Astrocyte (in vitro differentiated cells and primary cell): ENCODE results near the gene PLS1. TPM values are rescaled to one million over a fixed set of nuclear protein-coding genes. Genes with fewer than 3 reads are reported as not detected.

Experiments used
- DNase-seq: peaks from one replicate; pipeline ENCODE4 v3.0.0-alpha.2; 2010; ENCODE audit warnings: low read depth
- FAIRE-seq: peaks from 2 replicates; lab custom pipeline; 2011; peaks lifted over from hg19 to GRCh38; lab: Jason Lieb, UNC
- H2AFZ ChIP-seq: 2 replicates; pipeline ENCODE4 v1.6.0; 2012; ENCODE audit warnings: low read depth, low read length, inconsistent platforms
- H3K27ac ChIP-seq: 2 replicates; pipeline ENCODE4 v1.5.1; 2011; ENCODE audit warnings: low read depth, low read length, inconsistent platforms
- H3K27me3 ChIP-seq: 2 replicates; pipeline ENCODE4 v1.6.0; 2011; ENCODE audit warnings: low read length, inconsistent platforms; ENCODE audit not compliant: insufficient read depth
- H3K36me3 ChIP-seq: 2 replicates; pipeline ENCODE4 v1.5.1; 2011; ENCODE audit warnings: low read length, inconsistent platforms; ENCODE audit not compliant: insufficient read depth
- H3K4me1 ChIP-seq: 2 replicates; pipeline ENCODE4 v1.5.1; 2011; ENCODE audit warnings: low read length, inconsistent platforms; ENCODE audit not compliant: insufficient read depth
- H3K4me2 ChIP-seq: 2 replicates; pipeline ENCODE4 v1.6.0; 2012; ENCODE audit warnings: low read length, inconsistent platforms
- H3K4me3 ChIP-seq: 2 replicates; pipeline ENCODE4 v1.5.1; 2011; ENCODE audit warnings: low read depth, mild to moderate bottlenecking, low read length, inconsistent platforms; ENCODE audit not compliant: insufficient read depth
- H3K79me2 ChIP-seq: 2 replicates; pipeline ENCODE4 v1.6.0; 2012; ENCODE audit warnings: mild to moderate bottlenecking, low read length, inconsistent platforms; ENCODE audit not compliant: insufficient read depth
- H3K9ac ChIP-seq: 2 replicates; pipeline ENCODE4 v1.6.0; 2012; ENCODE audit warnings: mild to moderate bottlenecking, low read length, inconsistent platforms
- H3K9me3 ChIP-seq: 2 replicates; pipeline ENCODE4 v1.5.1; 2012; ENCODE audit warnings: low read depth, mild to moderate bottlenecking, low read length, inconsistent platforms; ENCODE audit not compliant: insufficient read depth
- H4K20me1 ChIP-seq: 2 replicates; pipeline ENCODE4 v1.6.0; 2012; ENCODE audit warnings: low read length, inconsistent platforms; ENCODE audit not compliant: insufficient read depth
- H3K27ac Mint-ChIP-seq: one replicate; pipeline ENCODE4 v1.8.0; 2021; ENCODE audit warnings: mild to moderate bottlenecking, mixed read lengths; ENCODE audit not compliant: unreplicated experiment
- H3K27me3 Mint-ChIP-seq: one replicate; pipeline ENCODE4 v1.8.0; 2021; ENCODE audit warnings: low read depth, mixed read lengths; ENCODE audit not compliant: unreplicated experiment
- H3K36me3 Mint-ChIP-seq: one replicate; pipeline ENCODE4 v1.8.0; 2021; ENCODE audit warnings: low read depth, mixed read lengths; ENCODE audit not compliant: unreplicated experiment
- H3K4me1 Mint-ChIP-seq: one replicate; pipeline ENCODE4 v1.8.0; 2021; ENCODE audit warnings: low read depth, mixed read lengths; ENCODE audit not compliant: unreplicated experiment
- H3K4me3 Mint-ChIP-seq: one replicate; pipeline ENCODE4 v1.8.0; 2021; ENCODE audit warnings: mild to moderate bottlenecking, moderate library complexity, mixed read lengths; ENCODE audit not compliant: unreplicated experiment
- H3K9me3 Mint-ChIP-seq: one replicate; pipeline ENCODE4 v1.8.0; 2021; ENCODE audit warnings: mild to moderate bottlenecking, mixed read lengths; ENCODE audit not compliant: unreplicated experiment
- CTCF ChIP-seq: IDR thresholded peaks from 2 replicates; pipeline ENCODE4 v1.5.1; 2011; ENCODE audit warnings: low read depth, mild to moderate bottlenecking, inconsistent platforms, low read length, moderate library complexity; ENCODE audit not compliant: insufficient read depth
- EZH2 ChIP-seq: IDR thresholded peaks from 2 replicates; pipeline ENCODE4 v1.6.1; 2012; ENCODE audit warnings: mild to moderate bottlenecking, low read length, inconsistent platforms; ENCODE audit not compliant: insufficient read depth
- total RNA-seq: library from RNA; stranded (reverse); gene quantifications from 2 replicates; pipeline ENCODE4 v1.2.1, GENCODE V29; 2021

Gene PLS1
- total RNA-seq, 1 donor from 2014 or later: 7.8 TPM

- Histone ChIP-seq H3K27ac (peak overlapping the region; percentile 86), H3K9ac (peak overlapping the region; percentile 91), H3K4me2 (peak overlapping the region; percentile 98), H3K79me2 (no peaks in the 10 kb centered on the region), H3K27me3 (no peaks in the 10 kb centered on the region), H3K9me3 (no peaks in the 10 kb centered on the region), H3K36me3 (no peaks in the 10 kb centered on the region), H4K20me1 (no peaks in the 10 kb centered on the region), H2AFZ (no peak overlapping the region), H3K4me1 (peaks cover 3% of the 10 kb centered on the region), H3K4me3 (peak overlapping the region; percentile 87)
- Mint-ChIP-seq H3K4me1 (peaks cover 10% of the 10 kb centered on the region), H3K4me3 (peak overlapping the region; percentile 97), H3K27me3 (no peaks in the 10 kb centered on the region), H3K9me3 (no peaks in the 10 kb centered on the region), H3K36me3 (no peaks in the 10 kb centered on the region), H3K27ac (peak overlapping the region; percentile 100)
- no peak for DNase-seq
- no peak for TF ChIP-seq EZH2
- no peak for TF ChIP-seq CTCF
- no peak for FAIRE-seq
Observed at GRCh38 chr3:142595141-142595540, 1.1 kb upstream of the PLS1 start.

GRCh38 chr3:142595581-142595950 is 627 bp upstream of the PLS1 start:
- H3K27me3 ChIP-seq: no peaks in the 10 kb centered on the region
- no peaks in the 10 kb centered on the region for H3K9me3 Mint-ChIP-seq
- peak overlapping the region; percentile 87 for H3K4me3 ChIP-seq
- H3K9me3 ChIP-seq: no peaks in the 10 kb centered on the region
- no peaks in the 10 kb centered on the region for H3K36me3 Mint-ChIP-seq
- peak overlapping the region; percentile 100 for H3K27ac Mint-ChIP-seq
- DNase-seq (peak; percentile 94), FAIRE-seq (no peak)
- H2AFZ ChIP-seq: peak overlapping the region; percentile 86
- H4K20me1 ChIP-seq: no peaks in the 10 kb centered on the region
- peaks cover 10% of the 10 kb centered on the region for H3K4me1 Mint-ChIP-seq
- H3K4me1 ChIP-seq: peaks cover 3% of the 10 kb centered on the region
- H3K27ac ChIP-seq: peak overlapping the region; percentile 86
- H3K4me3 Mint-ChIP-seq: peak overlapping the region; percentile 97
- no peaks in the 10 kb centered on the region for H3K27me3 Mint-ChIP-seq
- H3K36me3 ChIP-seq: no peaks in the 10 kb centered on the region
- no peaks in the 10 kb centered on the region for H3K79me2 ChIP-seq
- peak overlapping the region; percentile 91 for H3K9ac ChIP-seq
- peak overlapping the region; percentile 98 for H3K4me2 ChIP-seq
- TF ChIP-seq EZH2 (no peak), CTCF (no peak)

- H3K9ac ChIP-seq: peak overlapping the region; percentile 91
- H3K27ac ChIP-seq: no peak overlapping the region
Observed at GRCh38 chr3:142596726-142597088, 514 bp downstream of the PLS1 start.

More at GRCh38 chr3:142596726-142597088, 514 bp downstream of the PLS1 start:
- DNase-seq: no peak
- H3K36me3 Mint-ChIP-seq: no peaks in the 10 kb centered on the region
- no peaks in the 10 kb centered on the region for H3K9me3 Mint-ChIP-seq
- H3K4me1 Mint-ChIP-seq: peaks cover 10% of the 10 kb centered on the region
- Histone ChIP-seq H3K4me1 (peaks cover 3% of the 10 kb centered on the region), H3K27me3 (no peaks in the 10 kb centered on the region), H3K9me3 (no peaks in the 10 kb centered on the region), H3K4me2 (peak overlapping the region; percentile 98), H3K36me3 (no peaks in the 10 kb centered on the region), H3K4me3 (peak overlapping the region; percentile 87), H2AFZ (peak overlapping the region; percentile 86), H3K79me2 (no peaks in the 10 kb centered on the region), H4K20me1 (no peaks in the 10 kb centered on the region)
- TF ChIP-seq CTCF (no peak), EZH2 (no peak)
- H3K4me3 Mint-ChIP-seq: peak overlapping the region; percentile 97
- peak overlapping the region; percentile 100 for H3K27ac Mint-ChIP-seq
- H3K27me3 Mint-ChIP-seq: no peaks in the 10 kb centered on the region
- FAIRE-seq: no peak
